Choroid plexus epithelial cell (primary cell): ENCODE data around the gene SYTL1.
A peak's percentile ranks its signal among the peaks of the same experiment; 100 is the strongest.

Experiments
- DNase-seq: peaks from one replicate; pipeline ENCODE4 v3.0.0-alpha.2; 2010; ENCODE audit warnings: low read depth
- H3K4me3 ChIP-seq: 2 replicates; pipeline ENCODE4 v1.5.1; 2011; ENCODE audit warnings: low read depth, mild to moderate bottlenecking, control low read depth, low read length, moderate library complexity
- CTCF ChIP-seq: conservative IDR thresholded peaks from 2 replicates; pipeline ENCODE4 v1.5.1; 2011; ENCODE audit warnings: low read depth, mild to moderate bottlenecking, control low read depth, inconsistent platforms, low read length, moderate library complexity

Gene SYTL1

GRCh38 chr1:27318136-27318535, 23.7 kb upstream of the SYTL1 start:
- no peak overlapping the region for H3K4me3 ChIP-seq
- TF ChIP-seq CTCF: no peak
- DNase-seq: no peak

GRCh38 chr1:27318596-27318995, 23.2 kb upstream of the SYTL1 start:
- no peak overlapping the region for H3K4me3 ChIP-seq
- no peak for TF ChIP-seq CTCF
- DNase-seq: no peak

- DNase-seq: peak; percentile 97
- H3K4me3 ChIP-seq: peak within 1 kb of the TSS; percentile 99
- no peak for TF ChIP-seq CTCF
These were observed 19.8 kb upstream of the SYTL1 start, which contains the start of gene TMEM222 for GRCh38 chr1:27321813-27322568. Gene TMEM222 (plus strand): TSS chr1:27322163. CDS start chr1:27322198, 35 bp downstream.

GRCh38 chr1:27322569-27323240, 19.1 kb upstream of the SYTL1 start:
- no peak for TF ChIP-seq CTCF

GRCh38 chr1:27325286-27325685, 16.5 kb upstream of the SYTL1 start:
- no peak overlapping the region for H3K4me3 ChIP-seq
- TF ChIP-seq CTCF: no peak
- DNase-seq: no peak

More at GRCh38 chr1:27322569-27323240, 19.1 kb upstream of the SYTL1 start:
- no peak for DNase-seq
- peak overlapping the region; percentile 99 for H3K4me3 ChIP-seq

GRCh38 chr1:27327964-27328363, 13.9 kb upstream of the SYTL1 start:
- no peak for TF ChIP-seq CTCF
- no peak for DNase-seq

More at GRCh38 chr1:27327964-27328363, 13.9 kb upstream of the SYTL1 start:
- H3K4me3 ChIP-seq: no peak overlapping the region
